Esophagus muscularis mucosa (tissue), 3 donors: ENCODE results near the gene ZFHX3.

Experiments
- CTCF ChIP-seq, 3 experiments: fragments of 200-600 bp in 2 of 3; fragments of 450-650 bp in 1 of 3; sonication (generic) in 2 of 3; IDR thresholded peaks; one replicate each; pipeline ENCODE4 v1.5.1; 2017 to 2019; ENCODE audit warnings: antibody characterized with exemption in 3 of 3, mild to moderate bottlenecking in 2 of 3, moderate library complexity in 1 of 3
- POLR2A ChIP-seq: fragments of 450-650 bp; IDR thresholded peaks from one replicate; pipeline ENCODE4 v1.6.1; 2017; ENCODE audit warnings: antibody characterized with exemption, moderate library complexity, mild to moderate bottlenecking, low read depth

GRCh38 chr16:73027685-73028111, 20.2 kb downstream of the ZFHX3 start:
- no peak for TF ChIP-seq CTCF (IDR thresholded peaks at IDR 0.05)
- no peak for TF ChIP-seq POLR2A
